K562 (cell line): ENCODE data around the gene PTBP3. TPM values are rescaled to one million over a fixed set of nuclear protein-coding genes. Genes with fewer than 3 reads are reported as not detected.

ENCODE experiments used
- ARHGAP35 ChIP-seq: fragments of 450-650 bp; IDR thresholded peaks from 2 replicates; pipeline ENCODE4 v1.6.1; 2018; ENCODE audit not compliant: partially characterized antibody
- CHD2 ChIP-seq: IDR thresholded peaks from 2 replicates; pipeline ENCODE4 v1.6.1; 2011; ENCODE audit warnings: low read depth, low read length
- FIP1L1 ChIP-seq: fragments of 200-400 bp; formaldehyde crosslinking; IDR thresholded peaks from 2 replicates; pipeline ENCODE4 v1.6.1; 2018; ENCODE audit warnings: mild to moderate bottlenecking, low read depth, low read length; ENCODE audit not compliant: poor library complexity, severe bottlenecking
- FOXP1 ChIP-seq: sonication (generic); formaldehyde crosslinking; IDR thresholded peaks from 2 replicates; pipeline ENCODE4 v1.8.0; 2022; ENCODE audit warnings: mild to moderate bottlenecking, missing genetic modification reagents
- HOXB6 ChIP-seq: fragments of 250-450 bp; sonication (Bioruptor Pico); IDR thresholded peaks from 2 replicates; pipeline ENCODE4 v1.5.1; 2022; ENCODE audit warnings: mild to moderate bottlenecking, borderline replicate concordance
- IFI16 ChIP-seq: fragments of 250-450 bp; sonication (Bioruptor Pico); IDR thresholded peaks from 2 replicates; pipeline ENCODE4 v2.1.2; 2022; ENCODE audit warnings: mild to moderate bottlenecking, inconsistent platforms
- KDM5B ChIP-seq: fragments of 200-600 bp; sonication (generic); IDR thresholded peaks from 2 replicates; pipeline ENCODE4 v1.6.1; 2012; ENCODE audit warnings: low read depth, mild to moderate bottlenecking, moderate library complexity, low read length, control low read depth, inconsistent platforms; ENCODE audit not compliant: insufficient replicate concordance
- MAFK ChIP-seq: IDR thresholded peaks from 2 replicates; pipeline ENCODE4 v1.6.1; 2011; ENCODE audit warnings: low read length, improper control_type of control experiment
- MCM3 ChIP-seq: fragments of 450-650 bp; IDR thresholded peaks from 2 replicates; pipeline ENCODE4 v1.6.1; 2016
- NCOA2 ChIP-seq, 2 experiments: fragments of 450-650 bp; IDR thresholded peaks; 2 replicates each; pipeline ENCODE4 v1.6.1; 2018; ENCODE audit warnings: mild to moderate bottlenecking in 2 of 2, moderate library complexity in 1 of 2; ENCODE audit not compliant: partially characterized antibody in 2 of 2
- POLR2G ChIP-seq: fragments of 200-400 bp; formaldehyde crosslinking; IDR thresholded peaks from 2 replicates; pipeline ENCODE4 v1.6.1; 2017; ENCODE audit warnings: low read depth, mild to moderate bottlenecking, antibody characterized with exemption, low read length, moderate library complexity
- SAFB2 ChIP-seq: fragments of 200-400 bp; formaldehyde crosslinking; IDR thresholded peaks from 2 replicates; pipeline ENCODE4 v1.6.1; 2018; ENCODE audit warnings: borderline replicate concordance, low read length, low read depth, moderate library complexity; ENCODE audit not compliant: severe bottlenecking
- SAP30 ChIP-seq: fragments of 200-600 bp; sonication (generic); IDR thresholded peaks from 2 replicates; pipeline ENCODE4 v1.6.1; 2012; ENCODE audit warnings: borderline replicate concordance, low read depth, mild to moderate bottlenecking, moderate library complexity, low read length, control low read depth, inconsistent platforms; ENCODE audit not compliant: insufficient read depth, poor library complexity, severe bottlenecking
- SLC30A9 ChIP-seq: fragments of 250-450 bp; sonication (Bioruptor Pico); IDR thresholded peaks from 2 replicates; pipeline ENCODE4 v1.8.0; 2022; ENCODE audit warnings: mild to moderate bottlenecking, moderate library complexity
- TARDBP ChIP-seq: fragments of 450-650 bp; IDR thresholded peaks from 2 replicates; pipeline ENCODE4 v1.6.1; 2016
- TCF7L2 ChIP-seq: fragments of 150-350 bp; IDR thresholded peaks from 2 replicates; pipeline ENCODE4 v1.6.1; 2016; ENCODE audit warnings: low read depth, mild to moderate bottlenecking, low read length, moderate library complexity
- ZC3H8 ChIP-seq: fragments of 450-650 bp; IDR thresholded peaks from 2 replicates; pipeline ENCODE4 v1.6.1; 2017
- ZNF140 ChIP-seq: fragments of 250-450 bp; sonication (Bioruptor Pico); IDR thresholded peaks from 2 replicates; pipeline ENCODE4 v1.8.0; 2021; ENCODE audit warnings: moderate library complexity, mild to moderate bottlenecking, inconsistent platforms
- ZNF24 ChIP-seq: fragments of 450-650 bp; IDR thresholded peaks from 2 replicates; pipeline ENCODE4 v1.6.1; 2016
- ZNF41 ChIP-seq: fragments of 250-450 bp; sonication (Bioruptor Pico); conservative IDR thresholded peaks from 2 replicates; pipeline ENCODE4 v1.4.0; 2020; ENCODE audit warnings: mild to moderate bottlenecking
- ZNF431 ChIP-seq: sonication (generic); formaldehyde crosslinking; IDR thresholded peaks from 2 replicates; pipeline ENCODE4 v1.8.0; 2022; ENCODE audit warnings: mild to moderate bottlenecking, missing genetic modification reagents
- ZNF436 ChIP-seq: fragments of 250-450, 450-650 bp; sonication (Bioruptor Pico); formaldehyde crosslinking; IDR thresholded peaks from 2 replicates; pipeline ENCODE4 v1.7.0; 2020; ENCODE audit warnings: mild to moderate bottlenecking
- ZNF444 ChIP-seq: fragments of 250-450 bp; sonication (Bioruptor Pico); IDR thresholded peaks from 2 replicates; pipeline ENCODE4 v1.4.0; 2020; ENCODE audit warnings: mild to moderate bottlenecking, moderate library complexity
- ZNF507 ChIP-seq: conservative IDR thresholded peaks from 2 replicates; pipeline ENCODE4 v1.6.1; 2017; ENCODE audit warnings: missing genetic modification characterization, missing compliant biosample characterization
- ZNF586 ChIP-seq: fragments of 450-650 bp; formaldehyde crosslinking; conservative IDR thresholded peaks from 2 replicates; pipeline ENCODE4 v1.4.0; 2020; ENCODE audit warnings: mild to moderate bottlenecking, moderate library complexity
- ZNF717 ChIP-seq: fragments of 250-450 bp; sonication (Bioruptor Pico); IDR thresholded peaks from 2 replicates; pipeline ENCODE4 v1.5.0; 2021
- ZNF76 ChIP-seq: fragments of 250-450 bp; sonication (Bioruptor Pico); IDR thresholded peaks from 2 replicates; pipeline ENCODE4 v1.4.0; 2020; ENCODE audit warnings: mild to moderate bottlenecking, moderate library complexity, borderline replicate concordance
- polyA plus RNA-seq, 8 experiments: library from polyadenylated mRNA; depleted of rRNA in 4 of 8; stranded (reverse) in 5 of 8; unstranded in 3 of 8; fragments of >200 nt; fragmentation: Nextera tagmentation in 2 of 8; fragmentation: Illumina TruSeq in 1 of 8; extraction: Ambion mirVana in 2 of 8; extraction: Trizol in 1 of 8; gene quantifications; 2 replicates each; pipeline versions ENCODE4 v1.2.1 to v1.2.3, GENCODE V29; 2011 to 2014; ENCODE audit warnings: inconsistent platforms in 1 of 8, missing spikeins in 1 of 8
- total RNA-seq, 7 experiments: library from RNA; depleted of rRNA in 6 of 7; stranded (reverse); fragments of >200 nt in 6 of 7; fragmentation: Illumina TruSeq in 2 of 7; extraction: Trizol in 2 of 7; gene quantifications; 2 replicates each; pipeline versions ENCODE4 v1.2.1 to v1.2.3, GENCODE V29; 2011 to 2021; ENCODE audit warnings: low replicate concordance in 1 of 7
- TF ChIP-seq, protein P1 (sequence below): fragments of 450-650 bp; IDR thresholded peaks from 2 replicates; pipeline ENCODE4 v1.6.1; 2014; ENCODE audit warnings: low read depth, mild to moderate bottlenecking, moderate library complexity, borderline replicate concordance
- TF ChIP-seq, protein P2 (sequence below): IDR thresholded peaks from 2 replicates; pipeline ENCODE4 v1.6.1; 2012; ENCODE audit warnings: low read depth, low read length, improper control_type of control experiment, borderline replicate concordance

The PTBP3 gene
- total and polyA plus RNA-seq, 9 of the 15 experiments (the other 6 are each of a cell fraction or from before 2014, with no cell fraction given): 22.4 to 132 (median 68.0) TPM

DNA sequence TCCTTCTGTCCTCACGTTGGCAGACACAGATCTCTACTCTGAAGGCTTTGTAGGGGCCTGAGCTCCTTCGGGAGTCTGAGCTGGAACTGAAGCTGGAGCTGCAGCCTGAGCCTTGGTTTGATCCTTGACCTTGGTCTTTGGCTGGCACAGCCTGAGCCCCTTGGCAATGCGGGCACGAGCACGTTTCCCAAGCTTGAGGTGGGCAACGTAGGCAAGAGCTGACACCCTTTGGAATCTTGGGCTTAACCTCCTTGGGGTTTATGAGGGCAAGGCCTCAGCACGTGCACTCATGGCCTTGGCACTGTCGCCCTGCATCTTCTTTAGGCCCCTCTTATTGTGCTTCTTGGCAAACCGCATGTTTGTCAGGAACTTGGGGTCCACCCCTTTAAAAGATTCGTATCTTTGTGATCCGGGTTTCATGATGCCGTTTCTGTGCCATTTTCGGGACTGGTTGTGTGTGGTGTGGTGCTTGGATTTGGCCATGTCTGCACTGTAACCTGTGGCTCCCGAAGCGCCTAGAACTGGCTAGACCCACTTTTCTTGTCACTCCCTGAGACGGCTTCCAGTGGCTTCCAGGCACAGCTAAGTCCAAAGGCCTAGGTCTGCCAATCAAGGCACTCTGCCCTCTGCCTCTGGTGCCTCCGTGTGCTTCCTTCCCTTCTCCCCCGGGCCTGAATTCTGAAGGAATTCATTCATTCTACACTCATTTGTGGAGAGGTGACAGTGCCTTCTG is 159.8 kb downstream of the PTBP3 start (continued):
- TF ChIP-seq, protein P1, sequence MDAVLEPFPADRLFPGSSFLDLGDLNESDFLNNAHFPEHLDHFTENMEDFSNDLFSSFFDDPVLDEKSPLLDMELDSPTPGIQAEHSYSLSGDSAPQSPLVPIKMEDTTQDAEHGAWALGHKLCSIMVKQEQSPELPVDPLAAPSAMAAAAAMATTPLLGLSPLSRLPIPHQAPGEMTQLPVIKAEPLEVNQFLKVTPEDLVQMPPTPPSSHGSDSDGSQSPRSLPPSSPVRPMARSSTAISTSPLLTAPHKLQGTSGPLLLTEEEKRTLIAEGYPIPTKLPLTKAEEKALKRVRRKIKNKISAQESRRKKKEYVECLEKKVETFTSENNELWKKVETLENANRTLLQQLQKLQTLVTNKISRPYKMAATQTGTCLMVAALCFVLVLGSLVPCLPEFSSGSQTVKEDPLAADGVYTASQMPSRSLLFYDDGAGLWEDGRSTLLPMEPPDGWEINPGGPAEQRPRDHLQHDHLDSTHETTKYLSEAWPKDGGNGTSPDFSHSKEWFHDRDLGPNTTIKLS: no peak
- 0 out of 2 replicates have a peak, but pooled peaks have one; percentile 13 for TF ChIP-seq ZNF24
- no peak for TF ChIP-seq ARHGAP35
- no peak for TF ChIP-seq KDM5B
- no peak for TF ChIP-seq NCOA2 (IDR thresholded peaks at IDR 0.05; ENCODE audit: partially characterized antibody in 2 of 2)
- TF ChIP-seq ZNF444 (CRISPR knock-in tag): peak; percentile 24; the same call in 1 of the 2 replicates
- TF ChIP-seq FIP1L1: no peak
- TF ChIP-seq POLR2G: peak; percentile 45
- no peak for TF ChIP-seq TCF7L2
- TF ChIP-seq ZNF140 (CRISPR knock-in tag): no peak
- TF ChIP-seq ZNF586: no peak
- no peak for TF ChIP-seq ZNF507 (tag)
- no peak for TF ChIP-seq SLC30A9 (CRISPR knock-in tag)
- TF ChIP-seq ZNF717 (CRISPR knock-in tag): no peak
- no peak for TF ChIP-seq FOXP1 (CRISPR knock-in tag)
- no peak for TF ChIP-seq SAFB2
- TF ChIP-seq MAFK: no peak
- no peak for TF ChIP-seq TARDBP
- TF ChIP-seq MCM3: no peak
- no peak for TF ChIP-seq ZC3H8
- 0 out of 2 replicates have a peak, but pooled peaks have one; percentile 51 for TF ChIP-seq ZNF76 (CRISPR knock-in tag)
- TF ChIP-seq HOXB6 (CRISPR knock-in tag): no peak
- TF ChIP-seq ZNF41 (CRISPR knock-in tag): no peak
- TF ChIP-seq CHD2: no peak
- TF ChIP-seq ZNF436 (CRISPR knock-in tag): no peak
- no peak for TF ChIP-seq IFI16 (CRISPR knock-in tag)
- TF ChIP-seq, protein P2, sequence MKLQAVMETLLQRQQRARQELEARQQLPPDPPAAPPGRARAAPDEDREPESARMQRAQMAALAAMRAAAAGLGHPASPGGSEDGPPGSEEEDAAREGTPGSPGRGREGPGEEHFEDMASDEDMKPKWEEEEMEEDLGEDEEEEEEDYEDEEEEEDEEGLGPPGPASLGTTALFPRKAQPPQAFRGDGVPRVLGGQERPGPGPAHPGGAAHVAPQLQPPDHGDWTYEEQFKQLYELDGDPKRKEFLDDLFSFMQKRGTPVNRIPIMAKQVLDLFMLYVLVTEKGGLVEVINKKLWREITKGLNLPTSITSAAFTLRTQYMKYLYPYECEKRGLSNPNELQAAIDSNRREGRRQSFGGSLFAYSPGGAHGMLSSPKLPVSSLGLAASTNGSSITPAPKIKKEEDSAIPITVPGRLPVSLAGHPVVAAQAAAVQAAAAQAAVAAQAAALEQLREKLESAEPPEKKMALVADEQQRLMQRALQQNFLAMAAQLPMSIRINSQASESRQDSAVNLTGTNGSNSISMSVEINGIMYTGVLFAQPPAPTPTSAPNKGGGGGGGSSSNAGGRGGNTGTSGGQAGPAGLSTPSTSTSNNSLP: no peak
- TF ChIP-seq SAP30: no peak
- no peak for TF ChIP-seq ZNF431 (CRISPR knock-in tag)
